PC-9 (cell line): ENCODE results near the gene SDR42E2. TPM values are rescaled to one million over a fixed set of nuclear protein-coding genes. Genes with fewer than 3 reads are reported as not detected.

ENCODE experiments used
- BruUV-seq: library from RNA; stranded (reverse); fragments of 400-500 nt; replicated peaks from 2 replicates; lab custom pipeline; 2021; lab: Mats Ljungman, UMichigan
- CTCF ChIA-PET: fragments of 300-600 bp; sonication (Branson Sonifier 250); formaldehyde crosslinking; loops from one replicate; lab custom pipeline; 2022; ENCODE audit warnings: antibody characterized with exemption; lab: Charles Lee
- POLR2A ChIA-PET: fragments of 300-600 bp; sonication (Branson Sonifier 250); formaldehyde crosslinking; loops from one replicate; lab custom pipeline; 2022; ENCODE audit warnings: antibody characterized with exemption; ENCODE audit not compliant: unreplicated experiment; lab: Charles Lee
- DNase-seq, 2 experiments: peaks; one replicate each; pipeline versions ENCODE4 v3.0.0 to v3.0.0-alpha.2; 2015 to 2022; ENCODE audit warnings: mixed read lengths in 1 of 2
- H2AFZ ChIP-seq: fragments of 200-600 bp; sonication (generic); 2 replicates; pipeline ENCODE4 v1.8.1; 2017; ENCODE audit warnings: antibody characterized with exemption
- H3F3A ChIP-seq: fragments of 200-600 bp; sonication (generic); 2 replicates; pipeline ENCODE4 v1.8.1; 2017; ENCODE audit warnings: antibody characterized with exemption, mild to moderate bottlenecking, low read depth; ENCODE audit not compliant: insufficient read depth
- H3K27ac ChIP-seq: fragments of 200-600 bp; sonication (generic); 2 replicates; pipeline ENCODE4 v1.6.1; 2016; ENCODE audit warnings: mixed run types
- H3K27me3 ChIP-seq: fragments of 200-600 bp; sonication (generic); 2 replicates; pipeline ENCODE4 v1.6.1; 2016; ENCODE audit warnings: low read depth, mixed run types; ENCODE audit not compliant: insufficient read depth
- H3K36me3 ChIP-seq: fragments of 200-600 bp; sonication (generic); 2 replicates; pipeline ENCODE4 v1.6.1; 2016; ENCODE audit warnings: low read depth, mixed run types
- H3K4me1 ChIP-seq: fragments of 200-600 bp; sonication (generic); replicated peaks from 2 replicates; pipeline ENCODE4 v1.6.1; 2016; ENCODE audit warnings: mixed run types; ENCODE audit not compliant: insufficient read depth
- H3K4me2 ChIP-seq: fragments of 200-600 bp; sonication (generic); 2 replicates; pipeline ENCODE4 v1.6.1; 2017; ENCODE audit warnings: mixed run types
- H3K4me3 ChIP-seq: fragments of 200-600 bp; sonication (generic); 2 replicates; pipeline ENCODE4 v1.6.1; 2016; ENCODE audit warnings: mixed run types
- H3K79me2 ChIP-seq: fragments of 200-600 bp; sonication (generic); 2 replicates; pipeline ENCODE4 v1.6.1; 2017; ENCODE audit warnings: low read depth, mixed run types
- H3K9me2 ChIP-seq: fragments of 200-600 bp; sonication (generic); 2 replicates; pipeline ENCODE4 v1.8.1; 2017; ENCODE audit warnings: mild to moderate bottlenecking; ENCODE audit not compliant: insufficient read depth
- H3K9me3 ChIP-seq: fragments of 200-600 bp; sonication (generic); 2 replicates; pipeline ENCODE4 v1.8.1; 2016; ENCODE audit warnings: low read depth; ENCODE audit not compliant: insufficient read depth
- H4K20me1 ChIP-seq: fragments of 200-600 bp; sonication (generic); 2 replicates; pipeline ENCODE4 v1.8.1; 2017; ENCODE audit not compliant: insufficient read depth
- EZH2 ChIP-seq: fragments of 200-600 bp; sonication (generic); IDR thresholded peaks from 2 replicates; pipeline ENCODE4 v1.8.0; 2017; ENCODE audit warnings: antibody characterized with exemption, low read depth
- intact Hi-C: fragments of 100-400 bp; cut with micrococcal nuclease; formaldehyde crosslinking; loops from one replicate; pipeline ENCODE4 v1.10.0; 2022; ENCODE audit not compliant: unreplicated experiment
- total RNA-seq: library from RNA; stranded (reverse); gene quantifications from 2 replicates; pipeline ENCODE4 v1.2.3, GENCODE V29; 2021
- TF ChIP-seq, protein P1 (sequence below): fragments of 200-600 bp; sonication (generic); conservative IDR thresholded peaks from 2 replicates; pipeline ENCODE4 v1.6.1; 2017; ENCODE audit warnings: mixed run types, antibody characterized with exemption, mild to moderate bottlenecking, moderate library complexity

SDR42E2 gene
- total RNA-seq, 1 experiment from 2014 or later = not detected

DNA sequence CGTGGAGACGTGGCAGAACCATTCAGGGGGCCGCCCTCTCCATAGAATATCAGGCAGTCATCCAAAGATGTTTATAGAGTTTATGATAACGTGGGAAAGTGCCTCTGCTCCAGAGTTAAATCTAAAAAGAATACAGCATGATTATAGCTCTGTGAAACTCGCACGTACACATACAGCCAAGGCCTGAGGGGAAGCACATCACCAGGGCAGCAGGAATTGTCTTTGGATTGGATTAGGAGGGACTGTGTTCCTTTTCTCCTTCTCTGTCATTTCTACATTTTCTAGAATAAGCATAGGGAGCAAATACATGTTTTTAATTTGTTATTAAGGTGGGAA, 70.7 kb downstream of the SDR42E2 start:
- Histone ChIP-seq H3K9me2 (no peaks in the 10 kb centered on the region), H3K27me3 (no peaks in the 10 kb centered on the region), H3K9me3 (no peaks in the 10 kb centered on the region), H3K27ac (peak overlapping the region; percentile 79), H4K20me1 (no peaks in the 10 kb centered on the region; the same call in 1 of the 2 replicates), H3K4me2 (peak overlapping the region; percentile 58), H3K4me1 (peaks cover 34% of the 10 kb centered on the region), H3K79me2 (peaks cover 9% of the 10 kb centered on the region; the same call in 1 of the 2 replicates), H2AFZ (peak overlapping the region; percentile 71; the same call in 1 of the 2 replicates), H3F3A (peaks cover 45% of the 10 kb centered on the region), H3K4me3 (peak overlapping the region; percentile 7; the same call in 1 of the 2 replicates), H3K36me3 (no peaks in the 10 kb centered on the region)
- BruUV-seq = no TSS peak
- intact Hi-C loops = loop anchor here (2.0 kb wide), 2 partner anchors 42 to 64 kb away; partner anchors contain the start of gene POLR3E
- ChIA-PET POLR2A (interaction anchor here (0.5 to 0.6 kb wide), 2 partner anchors 95 to 163 kb away, joined by 10 to 15 read pairs; no protein-coding TSS in a partner anchor), CTCF (interaction anchor here (0.7 kb wide), 1 partner anchor 139 kb away, joined by 10 read pairs; no protein-coding TSS in a partner anchor)
- DNase-seq = no peak
- no peak for TF ChIP-seq EZH2
- TF ChIP-seq, protein P1, sequence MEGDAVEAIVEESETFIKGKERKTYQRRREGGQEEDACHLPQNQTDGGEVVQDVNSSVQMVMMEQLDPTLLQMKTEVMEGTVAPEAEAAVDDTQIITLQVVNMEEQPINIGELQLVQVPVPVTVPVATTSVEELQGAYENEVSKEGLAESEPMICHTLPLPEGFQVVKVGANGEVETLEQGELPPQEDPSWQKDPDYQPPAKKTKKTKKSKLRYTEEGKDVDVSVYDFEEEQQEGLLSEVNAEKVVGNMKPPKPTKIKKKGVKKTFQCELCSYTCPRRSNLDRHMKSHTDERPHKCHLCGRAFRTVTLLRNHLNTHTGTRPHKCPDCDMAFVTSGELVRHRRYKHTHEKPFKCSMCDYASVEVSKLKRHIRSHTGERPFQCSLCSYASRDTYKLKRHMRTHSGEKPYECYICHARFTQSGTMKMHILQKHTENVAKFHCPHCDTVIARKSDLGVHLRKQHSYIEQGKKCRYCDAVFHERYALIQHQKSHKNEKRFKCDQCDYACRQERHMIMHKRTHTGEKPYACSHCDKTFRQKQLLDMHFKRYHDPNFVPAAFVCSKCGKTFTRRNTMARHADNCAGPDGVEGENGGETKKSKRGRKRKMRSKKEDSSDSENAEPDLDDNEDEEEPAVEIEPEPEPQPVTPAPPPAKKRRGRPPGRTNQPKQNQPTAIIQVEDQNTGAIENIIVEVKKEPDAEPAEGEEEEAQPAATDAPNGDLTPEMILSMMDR = no peak

DNA sequence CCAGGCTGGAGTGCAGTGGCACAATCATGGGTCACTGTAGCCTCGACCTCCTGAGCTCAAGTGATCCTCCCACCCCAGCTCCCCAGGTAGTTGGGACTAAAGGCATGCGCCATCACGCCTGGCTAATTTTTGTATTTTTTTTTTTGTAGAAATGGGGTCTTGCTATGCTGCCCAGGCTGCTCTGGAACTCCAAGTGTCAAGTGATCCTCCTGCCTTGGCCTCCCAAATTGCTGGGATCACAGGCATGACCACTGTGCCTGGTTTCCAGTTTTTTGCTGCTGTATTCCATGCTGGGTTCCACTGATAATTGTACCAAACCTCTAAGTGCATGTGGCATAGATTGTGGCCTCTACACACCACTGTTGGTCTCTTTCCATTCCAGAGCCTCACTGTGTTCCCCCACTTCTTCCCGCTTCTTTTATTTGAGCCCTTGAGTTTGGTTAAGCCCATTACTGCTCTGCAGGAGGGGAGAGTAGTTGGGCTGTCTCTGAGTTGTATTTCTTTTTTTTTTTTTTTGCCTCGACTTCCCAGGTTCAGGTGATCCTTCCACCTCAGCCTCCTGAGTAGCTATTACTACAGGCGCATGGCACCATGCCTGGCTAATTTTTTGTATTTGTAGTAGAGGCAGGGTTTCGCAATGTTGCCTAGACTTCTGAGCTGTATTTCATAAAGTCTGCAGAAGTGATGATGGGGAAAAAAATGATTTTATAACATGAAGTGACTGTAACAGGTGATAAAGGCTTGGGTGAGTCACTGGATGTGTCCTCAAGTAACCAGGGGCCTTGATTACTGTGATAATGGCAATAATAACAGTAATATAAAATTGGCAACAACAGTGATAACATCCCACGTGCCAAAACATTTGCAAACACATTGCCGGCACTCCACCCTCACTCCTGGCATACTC, 73.8 kb downstream of the SDR42E2 start:
- Histone ChIP-seq H3K27ac (peak overlapping the region; percentile 25; the same call in 1 of the 2 replicates), H3K27me3 (no peaks in the 10 kb centered on the region), H3K4me1 (peaks cover 34% of the 10 kb centered on the region), H3K9me3 (no peaks in the 10 kb centered on the region), H3K79me2 (peaks cover 9% of the 10 kb centered on the region; the same call in 1 of the 2 replicates), H3F3A (peaks cover 39% of the 10 kb centered on the region), H3K4me2 (no peak overlapping the region), H3K36me3 (no peaks in the 10 kb centered on the region), H2AFZ (no peak overlapping the region), H3K9me2 (no peaks in the 10 kb centered on the region), H4K20me1 (no peaks in the 10 kb centered on the region; the same call in 1 of the 2 replicates), H3K4me3 (no peak overlapping the region)
- TF ChIP-seq, protein P1 = no peak
- no peak for TF ChIP-seq EZH2
- peak in 1 of 2 experiments; percentile 66 for DNase-seq
- ChIA-PET POLR2A (no interaction called here), CTCF (interaction anchor here (0.6 kb wide), 1 partner anchor 196 kb away, joined by 3 read pairs; no protein-coding TSS in a partner anchor)
- intact Hi-C loops = no loop called here
- BruUV-seq = no TSS peak

DNA sequence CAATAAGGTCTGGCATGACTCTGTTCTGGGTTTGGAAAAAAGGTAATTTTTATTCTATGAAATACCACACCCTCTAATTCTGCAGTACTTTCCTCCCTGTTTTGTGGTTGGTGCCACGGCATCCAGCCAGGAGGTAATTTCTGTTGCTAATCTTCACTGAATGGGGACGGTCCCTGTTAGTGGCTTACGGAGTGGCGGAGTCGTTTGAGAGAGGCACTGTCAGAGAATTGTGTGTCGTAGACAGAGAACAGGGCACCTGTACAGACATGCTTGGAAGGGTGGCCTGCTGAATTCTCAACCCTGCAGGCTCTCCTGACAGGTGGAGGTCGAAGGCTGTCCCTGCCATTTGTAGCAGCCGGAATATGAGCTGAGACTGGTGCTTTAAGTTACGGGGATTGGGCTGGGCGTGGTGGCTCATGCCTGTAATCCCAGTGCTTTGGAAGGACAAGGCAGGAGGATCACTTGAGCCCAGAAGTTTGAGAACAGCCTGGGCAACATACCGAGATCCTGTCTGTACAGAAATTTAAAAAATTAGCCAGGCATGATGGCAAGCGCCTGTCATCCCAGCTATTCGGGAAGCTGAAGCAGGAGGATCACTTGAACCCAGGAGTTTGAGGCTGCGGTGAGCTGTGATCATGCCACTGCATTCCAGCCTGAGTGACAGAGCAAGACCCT, 77.0 kb downstream of the SDR42E2 start:
- Histone ChIP-seq H3K27me3 (no peaks in the 10 kb centered on the region), H4K20me1 (no peaks in the 10 kb centered on the region), H3K79me2 (0 out of 2 replicates have a peak, but pooled peaks cover under 1% of the 10 kb centered on the region), H3F3A (peaks cover 10% of the 10 kb centered on the region; the same call in 1 of the 2 replicates), H3K9me3 (no peaks in the 10 kb centered on the region), H3K9me2 (no peaks in the 10 kb centered on the region), H2AFZ (no peak overlapping the region), H3K27ac (no peak overlapping the region), H3K4me2 (no peak overlapping the region), H3K4me1 (peaks cover 9% of the 10 kb centered on the region), H3K4me3 (no peak overlapping the region), H3K36me3 (no peaks in the 10 kb centered on the region)
- BruUV-seq = no TSS peak
- no peak for DNase-seq
- intact Hi-C loops = no loop called here
- TF ChIP-seq, protein P1 = no peak
- no peak for TF ChIP-seq EZH2
- ChIA-PET POLR2A (no interaction called here), CTCF (no interaction called here)
